Liver (tissue), 3 donors: Measurements from ENCODE around the gene THAP8.

Source experiments
- ATF3 ChIP-seq: IDR thresholded peaks from 2 replicates; pipeline ENCODE4 v1.6.1; 2016; ENCODE audit warnings: antibody characterized with exemption
- CTCF ChIP-seq: fragments of 150-350 bp; IDR thresholded peaks from 2 replicates; pipeline ENCODE4 v1.5.1; 2017; ENCODE audit warnings: improper control_type of control experiment, low read depth, low read length; ENCODE audit not compliant: missing input control
- EGR1 ChIP-seq, 2 donors: IDR thresholded peaks; 2 replicates each; pipeline ENCODE4 v1.6.1; 2016 to 2018; ENCODE audit warnings: antibody characterized with exemption in 2 of 2, low read depth in 2 of 2
- FOXA2 ChIP-seq: IDR thresholded peaks from 2 replicates; pipeline ENCODE4 v1.6.1; 2016; ENCODE audit warnings: antibody characterized with exemption
- GABPA ChIP-seq, 2 donors: IDR thresholded peaks in 1 of 2; conservative IDR thresholded peaks in 1 of 2; 2 replicates each; pipeline ENCODE4 v1.6.1; 2016; ENCODE audit warnings: antibody characterized with exemption in 2 of 2, mild to moderate bottlenecking in 1 of 2, moderate library complexity in 1 of 2
- HNF4A ChIP-seq, 2 donors: conservative IDR thresholded peaks; 2 replicates each; pipeline ENCODE4 v1.6.1; 2016; ENCODE audit warnings: antibody characterized with exemption in 2 of 2, mild to moderate bottlenecking in 2 of 2
- HNF4G ChIP-seq: IDR thresholded peaks from 2 replicates; pipeline ENCODE4 v1.6.1; 2016; ENCODE audit warnings: antibody characterized with exemption
- JUND ChIP-seq, 2 donors: IDR thresholded peaks; 2 replicates each; pipeline ENCODE4 v1.6.1; 2016; ENCODE audit warnings: antibody characterized with exemption in 2 of 2
- RAD21 ChIP-seq, 2 donors: IDR thresholded peaks; 2 replicates each; pipeline ENCODE4 v1.6.1; 2016; ENCODE audit warnings: antibody characterized with exemption in 2 of 2, mild to moderate bottlenecking in 2 of 2
- REST ChIP-seq: IDR thresholded peaks from 2 replicates; pipeline ENCODE4 v1.6.1; 2016; ENCODE audit warnings: antibody characterized with exemption, mild to moderate bottlenecking
- SP1 ChIP-seq: IDR thresholded peaks from 2 replicates; pipeline ENCODE4 v1.6.1; 2018; ENCODE audit warnings: antibody characterized with exemption, mild to moderate bottlenecking
- TAF1 ChIP-seq: conservative IDR thresholded peaks from 2 replicates; pipeline ENCODE4 v1.6.1; 2016; ENCODE audit warnings: antibody characterized with exemption, mild to moderate bottlenecking
- YY1 ChIP-seq: IDR thresholded peaks from 2 replicates; pipeline ENCODE4 v1.6.1; 2016; ENCODE audit warnings: antibody characterized with exemption, mild to moderate bottlenecking
- donor health status: healthy.
- donor health status: healthy.

GRCh38 chr19:36072081-36072480 is 18.0 kb upstream of the THAP8 start:
- TF ChIP-seq YY1 (no peak), CTCF (no peak), JUND (IDR thresholded peaks at IDR 0.05) (no peak), HNF4G (no peak), SP1 (no peak), GABPA (IDR thresholded peaks at IDR 0.05 in 1 of 2, conservative IDR thresholded peaks at IDR 0.05 in 1 of 2) (no peak), REST (no peak), HNF4A (conservative IDR thresholded peaks at IDR 0.05) (no peak), EGR1 (IDR thresholded peaks at IDR 0.05; ENCODE audit: low read depth in 2 of 2) (no peak), TAF1 (no peak), RAD21 (IDR thresholded peaks at IDR 0.05) (no peak), ATF3 (no peak), FOXA2 (no peak)
